GM18861 (cell line): ENCODE measurements around the gene CEACAM18.
"Not testable (repeated sequence)": the region's sequence is repeated elsewhere in the genome, so short reads cannot be mapped to it uniquely, and the experiment has no call there.

ENCODE experiments used
- ATAC-seq: cut with Tn5 transposase; IDR thresholded peaks from one replicate; pipeline ENCODE4 v1.9.1; 2021; ENCODE audit not compliant: unreplicated experiment

Gene CEACAM18

GRCh38 chr19:51460164-51460992 is 18.0 kb upstream of the CEACAM18 start:
- no peak for ATAC-seq

- no peak for ATAC-seq
These were observed 16.6 kb upstream of the CEACAM18 start for GRCh38 chr19:51461723-51462161.

- ATAC-seq, result no peak
These were observed 16.1 kb upstream of the CEACAM18 start for GRCh38 chr19:51462276-51462675.

- no peak for ATAC-seq
These were observed 15.7 kb upstream of the CEACAM18 start for GRCh38 chr19:51462681-51463080.

- not testable (repeated sequence) for ATAC-seq
These were observed 14.3 kb upstream of the CEACAM18 start for GRCh38 chr19:51463976-51464581.

GRCh38 chr19:51466723-51467122 is 11.6 kb upstream of the CEACAM18 start:
- ATAC-seq, result no peak

GRCh38 chr19:51467864-51468544 is 10.3 kb upstream of the CEACAM18 start:
- ATAC-seq, result no peak

- ATAC-seq, result no peak
These were observed 9.8 kb upstream of the CEACAM18 start for GRCh38 chr19:51468545-51468920.

- no peak for ATAC-seq
These were observed 9.2 kb upstream of the CEACAM18 start for GRCh38 chr19:51469162-51469561.

- no peak for ATAC-seq
These were observed 8.7 kb upstream of the CEACAM18 start for GRCh38 chr19:51469629-51470028.

GRCh38 chr19:51470966-51471365 is 7.4 kb upstream of the CEACAM18 start:
- ATAC-seq, result no peak

GRCh38 chr19:51471527-51471926 is 6.8 kb upstream of the CEACAM18 start:
- no peak for ATAC-seq

GRCh38 chr19:51472607-51473006 is 5.7 kb upstream of the CEACAM18 start:
- no peak for ATAC-seq

- no peak for ATAC-seq
These were observed 5.2 kb upstream of the CEACAM18 start for GRCh38 chr19:51473009-51473707.

GRCh38 chr19:51476164-51476563 is 2.2 kb upstream of the CEACAM18 start:
- no peak for ATAC-seq

- no peak for ATAC-seq
These were observed 995 bp upstream of the CEACAM18 start for GRCh38 chr19:51477344-51477743.

GRCh38 chr19:51479531-51480331 is 1.4 kb downstream of the CEACAM18 start:
- ATAC-seq, result no peak

- no peak for ATAC-seq
These were observed 2.3 kb downstream of the CEACAM18 start for GRCh38 chr19:51480590-51480989.

GRCh38 chr19:51485960-51486660 is 7.8 kb downstream of the CEACAM18 start:
- ATAC-seq, result no peak

GRCh38 chr19:51488491-51488890 is 10.2 kb downstream of the CEACAM18 start:
- ATAC-seq, result no peak
